ENCODE measurements around the gene SOX9.
"Not testable (repeated sequence)": the region's sequence is repeated elsewhere in the genome, so short reads cannot be mapped to it uniquely, and the experiment has no call there.

The SOX9 gene

DNA sequence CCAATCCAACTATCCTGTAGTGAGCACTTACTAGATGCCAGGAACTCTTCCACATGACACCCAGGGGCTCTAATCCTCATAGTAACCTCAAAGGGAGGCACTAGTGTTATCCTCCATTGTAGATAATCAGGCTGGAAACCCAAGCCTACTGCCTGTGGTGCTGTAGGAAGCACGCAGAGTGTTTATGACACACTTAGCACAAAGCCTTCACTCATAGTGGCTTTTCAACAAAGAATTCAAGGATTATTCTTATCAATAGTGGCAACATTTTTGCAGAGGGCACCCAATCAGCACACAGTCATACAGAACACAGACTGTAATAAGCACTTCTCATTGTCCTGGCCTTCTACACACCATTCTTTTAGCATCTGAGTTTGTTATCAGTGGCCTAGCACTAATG is 18.5 kb upstream of the SOX9 start:
- Mint-ChIP-seq H3K27ac (no peak overlapping the region), H3K4me1 (no peaks in the 10 kb centered on the region), H3K4me3 (no peak overlapping the region), H3K27me3 (peaks cover 3% of the 10 kb centered on the region), H3K9me3 (peaks cover 8% of the 10 kb centered on the region), H3K36me3 (no peaks in the 10 kb centered on the region)

DNA sequence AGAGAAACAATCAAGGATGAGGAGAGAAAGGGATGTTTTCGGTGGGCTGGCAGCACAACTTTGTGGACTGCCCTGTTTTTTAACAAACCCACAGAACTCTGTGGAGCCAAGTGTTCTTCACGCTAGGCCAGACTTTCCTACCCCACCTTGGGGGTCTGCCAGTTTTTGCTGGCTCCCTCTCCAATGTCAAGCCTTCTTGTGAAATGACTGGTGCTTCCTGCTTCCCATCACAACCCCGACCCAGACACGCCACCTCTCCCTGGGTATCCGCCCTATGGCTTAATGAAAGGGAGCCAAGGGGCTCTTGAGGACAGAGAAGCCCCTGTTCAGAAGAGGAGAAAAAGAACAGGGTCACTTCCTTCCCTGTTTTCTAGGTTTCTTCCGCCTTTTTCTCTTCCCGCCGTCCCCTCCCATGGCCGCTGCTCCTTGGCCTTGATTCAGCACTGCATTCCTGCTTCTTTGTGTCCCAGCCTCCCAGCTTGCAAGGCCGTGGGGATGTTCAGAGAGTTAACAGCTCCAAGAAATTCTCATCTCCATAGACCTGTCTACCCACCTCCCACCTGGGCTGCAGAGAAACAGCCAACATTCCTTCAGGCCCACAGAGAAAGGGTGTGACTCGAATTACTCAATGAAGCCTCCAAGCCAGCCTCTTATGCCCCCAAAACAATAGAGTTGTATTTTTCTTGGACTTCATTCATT is 16.5 kb upstream of the SOX9 start:
- Mint-ChIP-seq H3K27ac (no peak overlapping the region), H3K36me3 (no peaks in the 10 kb centered on the region), H3K4me3 (no peak overlapping the region), H3K9me3 (peaks cover 5% of the 10 kb centered on the region), H3K4me1 (no peaks in the 10 kb centered on the region), H3K27me3 (peaks cover 6% of the 10 kb centered on the region)

DNA sequence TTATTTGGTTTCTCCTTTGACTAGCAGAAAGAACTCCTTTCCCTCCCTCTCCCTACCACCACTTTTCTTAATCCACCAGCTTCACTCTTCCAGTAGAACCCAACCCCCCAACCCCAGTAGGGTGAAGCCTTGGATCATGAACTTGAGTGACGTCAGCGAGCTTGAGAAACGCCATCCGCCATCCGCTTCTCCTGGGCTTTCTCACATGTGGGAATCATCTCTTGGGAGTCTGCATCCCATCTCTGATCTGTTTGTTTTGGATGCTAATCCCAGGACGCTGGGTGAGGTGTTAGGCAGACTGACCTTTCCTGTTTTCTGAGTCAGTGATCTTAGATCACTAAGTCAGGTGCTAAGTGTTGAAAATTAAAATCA is 16.0 kb upstream of the SOX9 start:
- no peak overlapping the region for H3K4me3 Mint-ChIP-seq
- H3K36me3 Mint-ChIP-seq, result no peaks in the 10 kb centered on the region
- no peak overlapping the region for H3K27ac Mint-ChIP-seq
- no peaks in the 10 kb centered on the region for H3K4me1 Mint-ChIP-seq
- H3K27me3 Mint-ChIP-seq, result peaks cover 7% of the 10 kb centered on the region
- H3K9me3 Mint-ChIP-seq, result peaks cover 5% of the 10 kb centered on the region

DNA sequence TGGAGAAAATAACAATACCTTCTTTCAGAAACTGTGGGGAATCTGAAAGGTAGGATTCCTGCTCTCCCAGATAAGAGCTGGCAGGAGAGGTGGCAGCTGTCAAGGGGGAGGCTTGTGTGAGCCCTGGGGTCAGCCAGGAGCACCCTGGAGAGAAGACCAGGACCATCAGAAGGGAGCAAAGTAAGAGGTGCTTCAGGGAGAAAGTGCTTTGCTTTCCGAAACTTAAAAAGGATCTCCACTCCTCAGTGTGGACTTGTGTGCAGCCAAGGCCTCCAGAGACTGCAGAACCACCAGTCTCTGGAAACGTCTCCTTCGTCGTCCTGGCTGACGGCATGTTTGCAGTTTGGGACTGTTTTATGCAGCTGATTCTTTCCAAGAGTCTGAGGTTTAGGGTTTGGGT is 13.7 kb upstream of the SOX9 start:
- Mint-ChIP-seq H3K27ac (no peak overlapping the region), H3K9me3 (peaks cover 5% of the 10 kb centered on the region), H3K27me3 (peaks cover 10% of the 10 kb centered on the region), H3K36me3 (no peaks in the 10 kb centered on the region), H3K4me3 (no peak overlapping the region), H3K4me1 (no peaks in the 10 kb centered on the region)

DNA sequence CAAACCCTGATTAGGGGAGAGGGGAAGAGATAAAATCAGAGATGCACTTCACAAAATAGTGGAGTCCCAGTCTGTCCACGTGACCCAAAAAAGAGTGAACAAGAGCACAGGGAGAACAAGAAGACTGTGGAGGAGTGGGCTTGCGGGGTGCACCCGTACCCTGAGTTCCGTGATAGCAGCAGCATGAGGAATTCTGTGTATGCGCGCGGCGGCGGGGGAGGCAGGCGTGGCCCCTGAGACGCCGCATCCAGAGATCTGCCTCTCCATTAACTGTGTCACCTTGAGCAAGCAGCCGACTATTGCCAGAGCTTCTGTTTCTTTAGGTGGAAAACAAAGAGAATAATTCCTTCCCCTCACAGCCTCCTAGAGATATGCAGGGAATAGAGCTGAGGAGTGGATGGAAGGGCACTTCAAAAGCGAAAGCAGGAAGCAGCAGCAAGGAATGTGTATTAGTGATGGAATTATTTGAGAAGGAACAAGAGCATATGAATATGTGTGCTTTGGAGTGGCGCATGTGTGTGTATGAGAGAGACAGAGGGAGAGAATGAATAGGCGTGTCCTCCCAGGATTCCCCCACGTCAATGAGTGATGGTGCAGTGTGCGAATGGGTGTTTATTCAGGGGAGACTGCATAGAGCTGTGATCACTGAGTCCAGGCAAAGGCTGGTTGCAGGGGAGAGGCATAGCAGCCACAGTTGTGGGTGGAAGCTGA is 10.4 kb upstream of the SOX9 start:
- no peak overlapping the region for H3K4me3 Mint-ChIP-seq
- peaks cover 2% of the 10 kb centered on the region for H3K4me1 Mint-ChIP-seq
- H3K9me3 Mint-ChIP-seq, result peaks cover 5% of the 10 kb centered on the region
- H3K36me3 Mint-ChIP-seq, result no peaks in the 10 kb centered on the region
- H3K27ac Mint-ChIP-seq, result no peak overlapping the region
- peaks cover 25% of the 10 kb centered on the region for H3K27me3 Mint-ChIP-seq

DNA sequence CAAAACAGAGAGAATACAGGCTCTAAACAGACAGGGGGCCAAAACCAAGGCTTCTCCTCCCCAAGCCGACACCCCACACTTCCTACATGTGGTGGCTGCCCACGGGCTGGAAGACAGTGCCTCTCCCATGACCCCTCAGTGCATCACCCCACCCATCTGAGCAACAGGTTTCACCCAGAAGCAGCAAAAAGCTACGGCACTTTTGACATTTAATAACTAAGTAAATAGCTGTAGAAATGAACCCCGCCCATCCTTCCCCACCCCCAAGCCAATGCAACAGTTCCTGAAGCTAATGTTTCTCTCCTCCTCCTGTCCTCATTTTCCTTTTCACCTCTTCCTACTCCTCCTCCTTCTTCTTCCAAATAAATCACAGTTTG is 9.9 kb upstream of the SOX9 start:
- Mint-ChIP-seq H3K4me1 (peaks cover 3% of the 10 kb centered on the region), H3K9me3 (peaks cover 5% of the 10 kb centered on the region), H3K4me3 (no peak overlapping the region), H3K27ac (no peak overlapping the region), H3K36me3 (no peaks in the 10 kb centered on the region), H3K27me3 (peaks cover 26% of the 10 kb centered on the region)

DNA sequence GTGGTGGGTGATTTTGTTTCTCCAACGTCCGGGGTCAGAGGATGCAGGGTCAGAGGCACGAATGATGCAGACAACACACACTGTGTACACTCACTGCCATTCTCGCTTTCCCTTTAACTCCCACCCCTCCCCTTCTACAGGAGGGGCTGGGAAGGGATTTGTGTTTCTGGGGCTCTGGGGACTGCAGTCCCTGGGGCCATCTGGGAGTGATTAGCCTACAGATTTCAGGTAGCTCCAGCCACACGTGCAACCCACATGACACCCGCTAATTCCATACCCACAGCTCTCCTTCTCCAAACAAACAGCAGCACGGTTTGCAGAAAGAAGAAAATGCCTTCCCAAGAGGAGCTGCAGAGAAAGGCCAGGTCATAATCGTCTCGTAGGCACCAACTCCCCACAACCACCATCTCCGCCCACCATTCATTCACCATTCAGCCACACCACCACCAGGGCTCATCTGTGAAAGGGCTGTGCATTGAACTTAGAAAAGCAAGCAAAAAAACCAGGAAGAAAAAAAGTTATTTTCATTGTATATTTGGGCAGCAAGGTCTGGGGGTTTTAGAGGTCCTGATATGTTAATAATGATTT is 9.4 kb upstream of the SOX9 start:
- Mint-ChIP-seq H3K9me3 (peaks cover 2% of the 10 kb centered on the region), H3K4me1 (peaks cover 3% of the 10 kb centered on the region), H3K36me3 (no peaks in the 10 kb centered on the region), H3K27ac (no peak overlapping the region), H3K27me3 (peaks cover 30% of the 10 kb centered on the region), H3K4me3 (no peak overlapping the region)

DNA sequence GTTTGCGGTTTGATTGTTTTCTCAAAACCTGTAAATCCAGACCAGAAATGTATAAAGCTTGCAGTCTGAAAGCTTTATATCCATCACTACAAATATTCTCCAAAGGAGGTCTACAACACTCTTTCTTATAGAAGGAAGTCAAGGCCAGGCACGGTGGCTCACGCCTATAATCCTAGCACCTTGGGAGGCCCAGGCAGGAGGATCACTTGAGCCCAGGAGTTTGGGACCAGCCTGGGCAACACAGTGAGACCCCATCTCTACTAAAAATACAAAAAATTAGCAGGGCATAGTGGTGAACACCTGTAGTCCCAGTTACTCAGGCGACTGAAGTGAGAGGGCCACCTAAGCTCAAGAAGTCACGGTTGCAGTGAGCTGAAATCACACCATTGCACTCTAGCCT is 8.9 kb upstream of the SOX9 start:
- not testable (repeated sequence) for H3K27ac Mint-ChIP-seq, H3K4me1 Mint-ChIP-seq, H3K36me3 Mint-ChIP-seq, H3K4me3 Mint-ChIP-seq, H3K9me3 Mint-ChIP-seq
- H3K27me3 Mint-ChIP-seq, result peaks cover 32% of the 10 kb centered on the region

DNA sequence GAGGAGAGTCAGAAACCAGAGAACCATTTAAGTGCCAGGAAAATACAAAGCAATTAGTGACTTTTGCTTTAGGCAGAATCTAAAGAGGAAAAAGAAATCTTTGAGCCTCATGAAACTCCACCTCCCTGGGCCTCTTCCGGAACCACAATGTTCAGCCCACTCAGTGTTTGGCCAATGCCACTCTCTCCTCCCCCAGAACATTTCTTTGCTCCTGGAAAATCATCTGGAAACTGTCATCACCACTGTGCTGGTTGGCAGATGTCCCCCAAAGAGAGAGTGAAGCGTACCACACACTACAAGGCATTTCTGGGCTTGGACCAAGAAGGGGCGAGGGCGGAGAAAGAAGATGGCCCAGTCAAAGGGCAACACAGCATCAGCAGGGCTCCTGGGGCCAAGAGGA is 7.1 kb upstream of the SOX9 start:
- Mint-ChIP-seq H3K9me3 (no peaks in the 10 kb centered on the region), H3K4me3 (no peak overlapping the region), H3K36me3 (peaks cover 1% of the 10 kb centered on the region), H3K4me1 (peaks cover 3% of the 10 kb centered on the region), H3K27ac (no peak overlapping the region), H3K27me3 (peaks cover 41% of the 10 kb centered on the region)

DNA sequence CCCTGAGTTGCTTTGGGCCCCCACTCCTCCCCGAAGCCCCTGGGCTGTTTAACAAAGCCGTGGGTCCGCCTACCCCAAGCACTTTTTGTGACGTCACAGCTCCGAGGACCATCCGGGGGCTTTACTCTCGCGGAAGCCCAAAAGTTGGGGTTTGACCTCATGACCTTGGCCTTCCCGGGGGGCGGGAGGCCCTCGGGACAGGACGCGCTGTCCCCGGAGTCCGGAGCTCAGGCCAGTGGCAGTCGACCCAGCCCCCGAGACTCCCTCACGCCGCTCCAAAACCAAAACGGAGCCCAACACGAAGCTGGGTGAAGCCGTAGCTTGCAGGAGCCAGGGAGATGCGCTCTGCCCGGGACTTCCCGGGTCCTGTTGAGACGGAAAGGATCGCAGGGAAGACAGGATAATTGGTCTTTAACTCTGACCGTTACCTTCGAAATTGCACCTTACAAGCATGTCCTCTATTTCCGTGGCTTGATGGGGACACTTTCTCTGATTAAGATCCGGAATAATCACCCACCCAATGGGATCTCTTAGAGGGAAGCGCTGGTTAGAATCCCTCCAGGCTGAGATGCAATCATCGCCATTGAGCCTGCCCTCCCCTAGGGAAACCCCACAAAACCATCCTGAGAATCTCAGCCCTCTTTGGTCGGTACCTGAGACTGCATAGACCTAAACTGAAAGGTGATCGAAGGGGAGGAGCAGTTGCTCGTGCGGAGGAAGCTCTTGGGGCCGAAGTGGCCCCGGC is 4.9 kb upstream of the SOX9 start:
- H3K27me3 Mint-ChIP-seq, result peaks cover 47% of the 10 kb centered on the region
- H3K36me3 Mint-ChIP-seq, result peaks cover 1% of the 10 kb centered on the region
- H3K4me3 Mint-ChIP-seq, result no peak overlapping the region
- H3K9me3 Mint-ChIP-seq, result no peaks in the 10 kb centered on the region
- H3K4me1 Mint-ChIP-seq, result peaks cover 3% of the 10 kb centered on the region
- no peak overlapping the region for H3K27ac Mint-ChIP-seq

DNA sequence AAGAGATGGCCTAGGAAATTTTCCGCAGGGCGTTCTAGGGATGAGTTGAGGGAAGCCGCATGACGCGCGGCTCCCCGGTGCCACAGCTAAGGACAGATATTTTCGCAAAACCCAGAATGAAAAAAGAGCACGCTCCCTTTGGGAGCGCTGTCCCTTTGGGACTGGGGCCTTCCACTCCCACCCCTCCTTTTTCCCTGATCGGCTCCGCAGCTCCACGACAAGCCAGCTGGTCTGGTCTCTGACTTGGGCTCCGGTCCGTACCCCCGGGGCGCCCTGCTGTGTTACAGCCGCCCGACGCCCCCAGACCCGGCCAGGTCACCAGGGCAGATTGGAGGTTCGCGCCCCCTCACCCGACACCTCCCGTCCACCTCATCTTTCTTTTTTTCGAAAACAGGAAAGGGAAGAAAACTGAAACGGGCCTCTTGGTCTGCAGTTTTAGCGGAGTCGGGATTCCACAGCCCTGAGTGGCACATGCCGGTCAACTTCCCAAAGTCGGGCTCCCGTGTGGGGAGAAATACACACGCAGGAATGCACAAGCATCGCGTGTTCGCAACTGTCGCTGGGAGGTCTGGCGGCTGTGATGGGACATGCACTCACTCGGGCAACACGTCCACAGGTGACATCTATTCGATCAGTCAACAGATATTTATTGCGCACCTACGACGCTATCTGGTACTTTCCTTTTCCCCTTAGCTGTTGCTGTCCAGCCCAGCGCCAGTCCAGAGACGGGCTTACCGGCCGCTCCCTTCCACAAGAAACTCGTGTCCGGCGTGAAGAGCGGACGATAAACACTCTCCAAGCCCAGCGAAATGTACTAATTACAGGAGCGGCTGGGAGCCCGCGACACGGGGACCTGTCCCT is 3.9 kb upstream of the SOX9 start:
- peaks cover 3% of the 10 kb centered on the region for H3K4me1 Mint-ChIP-seq
- no peaks in the 10 kb centered on the region for H3K9me3 Mint-ChIP-seq
- peaks cover 48% of the 10 kb centered on the region for H3K27me3 Mint-ChIP-seq
- peaks cover 1% of the 10 kb centered on the region for H3K36me3 Mint-ChIP-seq
- H3K27ac Mint-ChIP-seq, result no peak overlapping the region
- H3K4me3 Mint-ChIP-seq, result peak overlapping the region; percentile 4

DNA sequence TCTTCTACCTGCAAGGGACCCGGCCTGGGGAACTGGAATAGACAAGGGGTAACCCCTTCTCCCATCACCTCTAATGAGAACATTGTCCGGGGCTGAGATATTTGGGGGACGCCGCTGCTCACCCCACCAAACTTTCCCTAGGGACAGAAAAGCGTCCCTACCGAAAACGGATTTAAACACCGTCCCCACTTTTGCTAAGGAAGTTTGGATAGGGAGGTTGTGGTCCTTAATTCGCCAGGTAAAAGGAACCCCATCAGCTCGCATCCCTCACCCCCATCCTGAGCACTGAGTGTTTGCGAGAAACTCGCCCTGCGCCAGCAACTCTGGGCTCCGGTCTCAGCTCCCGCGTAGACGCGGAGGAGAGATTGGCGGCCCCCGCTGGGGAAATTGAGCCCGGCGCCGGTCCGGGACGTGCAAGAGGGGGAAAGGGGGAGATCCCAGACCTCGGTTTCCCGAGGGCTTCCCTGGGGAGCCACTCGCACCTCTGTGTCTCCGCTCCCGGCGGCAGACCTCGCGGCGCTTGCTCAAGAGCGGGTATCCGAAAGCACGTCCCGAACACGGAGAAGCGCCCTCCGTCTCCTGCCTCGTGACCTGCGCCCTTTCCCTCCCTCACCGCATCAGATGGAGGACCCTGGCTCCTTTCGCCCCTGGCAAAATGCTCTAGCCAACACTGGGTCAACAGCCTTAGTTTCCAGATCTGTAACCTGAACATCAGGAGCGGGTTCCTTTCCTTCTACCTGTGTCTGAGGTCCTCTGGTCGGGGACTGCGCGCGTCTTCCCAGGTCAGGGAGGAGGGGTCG is 3.1 kb upstream of the SOX9 start:
- H3K36me3 Mint-ChIP-seq, result peaks cover 1% of the 10 kb centered on the region
- H3K4me1 Mint-ChIP-seq, result peaks cover 3% of the 10 kb centered on the region
- H3K4me3 Mint-ChIP-seq, result no peak overlapping the region
- no peaks in the 10 kb centered on the region for H3K9me3 Mint-ChIP-seq
- H3K27me3 Mint-ChIP-seq, result peaks cover 47% of the 10 kb centered on the region
- H3K27ac Mint-ChIP-seq, result no peak overlapping the region

DNA sequence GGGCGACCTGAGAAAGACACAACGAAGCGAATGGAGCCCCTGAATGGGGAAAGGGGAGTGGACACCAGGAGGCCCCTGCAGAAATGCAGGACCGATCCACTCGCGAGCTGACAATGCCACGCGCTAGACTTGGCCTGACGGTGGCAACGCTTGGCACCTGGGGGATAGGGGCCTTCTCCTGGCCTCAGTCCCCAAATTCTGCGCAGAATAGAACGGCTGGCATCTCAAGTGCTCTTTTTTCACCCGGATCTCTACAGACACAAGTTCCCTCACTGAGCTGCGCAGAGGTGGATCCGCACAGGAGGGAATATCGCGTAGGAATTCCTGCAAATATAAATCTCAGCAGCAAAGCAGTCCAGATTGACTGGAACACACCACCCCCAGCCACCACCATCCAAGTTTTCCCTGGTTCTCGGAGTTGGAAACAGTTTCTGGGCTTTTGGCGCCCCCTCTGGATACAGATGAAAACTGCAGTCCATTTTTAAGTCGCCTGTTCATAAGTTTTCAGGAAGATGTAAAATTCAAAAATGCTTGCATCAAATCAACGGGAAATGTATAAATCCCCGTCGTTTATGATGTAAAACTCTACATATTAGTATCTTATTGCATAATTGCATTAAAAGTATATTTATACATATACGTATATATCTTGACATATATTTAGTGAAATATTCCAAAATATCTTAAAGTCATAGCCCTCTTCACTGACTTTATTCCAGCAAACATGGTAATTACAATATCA is 2.3 kb upstream of the SOX9 start:
- H3K4me1 Mint-ChIP-seq, result peaks cover 8% of the 10 kb centered on the region
- H3K4me3 Mint-ChIP-seq, result no peak overlapping the region
- peaks cover 51% of the 10 kb centered on the region for H3K27me3 Mint-ChIP-seq
- no peak overlapping the region for H3K27ac Mint-ChIP-seq
- H3K9me3 Mint-ChIP-seq, result no peaks in the 10 kb centered on the region
- peaks cover 3% of the 10 kb centered on the region for H3K36me3 Mint-ChIP-seq
